Lower lobe of right lung (tissue), 2 donors: ENCODE measurements around the gene CAPN10. TPM values are rescaled to one million over a fixed set of nuclear protein-coding genes. Genes with fewer than 3 reads are reported as not detected.

Experiments
- ATAC-seq, 2 donors: fragments of 200-7000 bp; cut with Tn5 transposase; one replicate each; pipeline ENCODE4 v1.9.1; 2020 to 2022; ENCODE audit warnings: mild to moderate bottlenecking in 2 of 2, moderate library complexity in 2 of 2
- DNase-seq: peaks from one replicate; pipeline ENCODE4 v3.0.0-alpha.2; 2020
- H3K27ac ChIP-seq: fragments of 200-600 bp; one replicate; pipeline ENCODE4 v1.8.0; 2022
- H3K27me3 ChIP-seq: fragments of 200-600 bp; one replicate; pipeline ENCODE4 v1.8.0; 2022; ENCODE audit warnings: low read depth
- H3K36me3 ChIP-seq: fragments of 200-600 bp; one replicate; pipeline ENCODE4 v1.8.0; 2022; ENCODE audit warnings: mild to moderate bottlenecking
- H3K4me1 ChIP-seq: fragments of 200-600 bp; one replicate; pipeline ENCODE4 v1.8.0; 2022
- H3K4me3 ChIP-seq: fragments of 200-600 bp; one replicate; pipeline ENCODE4 v1.8.0; 2022; ENCODE audit warnings: mild to moderate bottlenecking
- H3K9me3 ChIP-seq: fragments of 200-600 bp; one replicate; pipeline ENCODE4 v1.8.0; 2022
- intact Hi-C: fragments of 100-400 bp; cut with DNase I; formaldehyde crosslinking; loops from one replicate; pipeline ENCODE4 v1.11.0; 2022
- total RNA-seq: library from RNA; stranded (reverse); fragmentation: NEBNext Ultra II Directional; extraction: Animal tissue kit (Norgen Biotek cat#: 25700); gene quantifications from one replicate; pipeline ENCODE4 v1.2.1, GENCODE V29; 2021
- TF ChIP-seq, protein P1 (sequence below): fragments of 200-600 bp; IDR thresholded peaks from one replicate; pipeline ENCODE4 v1.8.0; 2022; ENCODE audit warnings: antibody characterized with exemption, mild to moderate bottlenecking
- donor health status: DM: no; HTN: yes; CAD: no; lungs with severe emphysema.

CAPN10 gene
- total RNA-seq, 1 donor from 2014 or later = 37.2 TPM

DNA sequence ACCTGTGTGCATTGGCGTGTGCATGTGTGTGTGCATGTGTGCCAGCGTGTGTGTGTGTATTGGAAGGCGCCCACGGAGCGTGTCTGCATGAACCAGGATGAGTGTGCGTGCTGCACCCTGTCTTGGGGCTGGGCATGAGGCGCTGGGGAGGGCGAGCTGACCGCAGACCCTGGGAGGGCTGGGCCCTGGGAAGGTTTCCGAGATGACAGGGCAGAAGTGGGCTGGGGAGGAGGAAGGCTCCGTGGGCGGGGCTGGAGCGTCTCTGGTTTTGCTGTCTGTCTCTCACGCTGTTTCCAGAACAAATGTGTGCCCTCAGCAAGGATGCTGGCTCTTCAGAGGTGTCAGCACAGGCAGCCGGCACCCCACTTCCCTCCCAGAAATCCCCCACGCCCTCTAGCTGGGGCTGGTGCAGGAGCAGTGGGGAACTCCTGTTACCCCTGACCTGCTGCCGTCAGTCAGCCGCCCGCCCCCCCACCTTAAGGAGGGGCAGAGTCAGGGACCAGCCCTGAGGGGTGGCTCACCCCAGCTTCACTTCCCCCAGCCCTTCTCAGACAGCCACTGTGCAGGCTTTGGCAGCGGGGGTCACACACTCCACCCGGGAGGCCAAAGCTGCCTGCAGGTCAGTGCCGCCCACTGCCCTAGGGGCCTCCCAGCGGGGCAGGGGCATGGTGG is 38.6 kb downstream of the CAPN10 start, which contains the start of gene GPR35:
Gene GPR35 (plus strand): TSS at position 531 of the 672 bp plus-strand sequence. CDS start 4,473 bp downstream, outside the sequence.
- peak; percentile 41 to 66 for ATAC-seq
- no peaks in the 10 kb centered on the region for H3K9me3 ChIP-seq
- peak within 1 kb of the TSS; percentile 47 for H3K27ac ChIP-seq
- DNase-seq = peak; percentile 80
- intact Hi-C loops = no loop called here
- TF ChIP-seq, protein P1, sequence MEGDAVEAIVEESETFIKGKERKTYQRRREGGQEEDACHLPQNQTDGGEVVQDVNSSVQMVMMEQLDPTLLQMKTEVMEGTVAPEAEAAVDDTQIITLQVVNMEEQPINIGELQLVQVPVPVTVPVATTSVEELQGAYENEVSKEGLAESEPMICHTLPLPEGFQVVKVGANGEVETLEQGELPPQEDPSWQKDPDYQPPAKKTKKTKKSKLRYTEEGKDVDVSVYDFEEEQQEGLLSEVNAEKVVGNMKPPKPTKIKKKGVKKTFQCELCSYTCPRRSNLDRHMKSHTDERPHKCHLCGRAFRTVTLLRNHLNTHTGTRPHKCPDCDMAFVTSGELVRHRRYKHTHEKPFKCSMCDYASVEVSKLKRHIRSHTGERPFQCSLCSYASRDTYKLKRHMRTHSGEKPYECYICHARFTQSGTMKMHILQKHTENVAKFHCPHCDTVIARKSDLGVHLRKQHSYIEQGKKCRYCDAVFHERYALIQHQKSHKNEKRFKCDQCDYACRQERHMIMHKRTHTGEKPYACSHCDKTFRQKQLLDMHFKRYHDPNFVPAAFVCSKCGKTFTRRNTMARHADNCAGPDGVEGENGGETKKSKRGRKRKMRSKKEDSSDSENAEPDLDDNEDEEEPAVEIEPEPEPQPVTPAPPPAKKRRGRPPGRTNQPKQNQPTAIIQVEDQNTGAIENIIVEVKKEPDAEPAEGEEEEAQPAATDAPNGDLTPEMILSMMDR = no peak
- peaks cover 39% of the 10 kb centered on the region for H3K4me1 ChIP-seq
- H3K36me3 ChIP-seq = no peaks in the 10 kb centered on the region
- no peaks in the 10 kb centered on the region for H3K27me3 ChIP-seq
- no peak within 1 kb of the TSS for H3K4me3 ChIP-seq

DNA sequence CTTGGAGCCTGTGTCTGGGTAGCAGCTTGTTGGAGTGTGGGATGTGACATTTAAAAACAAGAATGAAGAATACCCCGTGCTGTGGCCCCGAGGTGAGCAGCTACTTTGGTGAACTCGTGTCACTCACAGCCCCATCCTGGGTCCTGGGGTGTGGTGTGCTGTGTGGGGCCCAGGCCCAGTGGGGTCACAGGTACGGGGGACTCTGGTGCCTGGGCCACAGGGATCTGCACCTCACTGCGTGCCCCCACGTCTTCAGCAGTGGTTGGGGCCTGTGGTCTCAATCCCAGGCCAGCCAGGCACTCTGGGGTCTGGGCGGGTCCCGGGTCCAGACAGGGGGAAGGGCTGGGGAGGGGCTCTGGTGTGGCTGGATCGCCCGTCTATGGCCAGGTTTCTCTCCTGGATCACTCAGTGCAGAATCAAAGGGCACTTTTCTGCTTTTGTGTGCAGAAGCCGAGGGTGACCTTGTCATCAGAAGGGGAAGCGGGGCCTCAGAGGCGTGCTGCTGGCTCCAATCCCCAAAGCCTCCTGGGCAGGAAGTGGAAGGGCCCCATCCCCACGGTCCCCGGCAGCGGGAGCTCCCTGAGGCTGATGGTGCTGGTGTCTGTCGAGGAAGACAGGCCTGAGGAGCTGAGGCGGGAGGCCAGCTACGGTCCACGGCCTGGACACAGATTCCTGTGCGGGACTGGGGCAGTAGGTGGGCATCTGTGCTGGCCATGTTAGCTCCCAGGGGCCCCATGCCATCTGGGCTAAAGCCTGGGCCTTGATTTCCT is 40.2 kb downstream of the CAPN10 start:
- peak; percentile 67 for DNase-seq
- peak overlapping the region; percentile 49 for H3K27ac ChIP-seq
- no peaks in the 10 kb centered on the region for H3K9me3 ChIP-seq
- no peaks in the 10 kb centered on the region for H3K27me3 ChIP-seq
- peaks cover 24% of the 10 kb centered on the region for H3K4me1 ChIP-seq
- no peak overlapping the region for H3K4me3 ChIP-seq
- ATAC-seq = peak in 1 of 2 donors; percentile 37
- intact Hi-C loops = no loop called here
- TF ChIP-seq, protein P1 = no peak
- no peaks in the 10 kb centered on the region for H3K36me3 ChIP-seq

DNA sequence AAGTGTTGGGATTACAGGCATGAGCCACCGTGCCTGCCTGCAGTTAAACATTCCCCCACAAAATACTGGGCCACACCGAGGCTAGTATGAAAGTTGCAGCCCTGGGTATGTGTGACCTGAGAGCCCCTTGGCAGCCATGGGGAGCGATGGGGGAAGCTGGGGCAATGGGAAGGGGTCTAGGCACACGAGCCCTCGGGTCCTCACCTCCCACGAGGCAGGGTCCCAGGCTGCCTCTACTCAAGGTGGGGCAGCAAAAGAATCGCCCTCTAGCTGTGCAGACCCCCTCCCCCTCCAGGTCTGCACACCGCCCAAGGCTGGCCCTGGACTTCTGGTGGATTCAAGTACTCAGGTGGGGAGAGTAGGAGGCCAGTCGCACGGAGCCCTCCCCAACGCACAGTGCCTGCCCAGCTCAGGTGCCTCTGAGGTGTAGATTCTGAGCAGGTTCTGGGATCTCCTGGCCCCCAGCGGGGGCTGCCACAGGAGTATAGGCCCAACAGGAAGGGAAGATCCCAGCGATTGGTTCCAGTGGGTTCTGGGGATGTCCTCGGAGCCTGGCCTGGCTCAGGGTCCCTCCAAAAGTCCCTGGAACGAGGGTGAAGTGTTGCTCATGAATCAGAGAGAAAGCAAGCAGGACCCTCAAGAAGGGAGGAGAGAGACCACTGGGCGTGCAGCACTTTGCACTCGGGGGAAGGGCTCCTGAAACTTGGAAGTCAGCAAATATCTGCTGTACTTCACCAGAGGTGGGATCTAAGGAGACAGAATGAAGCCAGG is 41.4 kb downstream of the CAPN10 start:
- DNase-seq (no peak), ATAC-seq (no peak)
- Histone ChIP-seq H3K9me3 (no peaks in the 10 kb centered on the region), H3K4me1 (peaks cover 20% of the 10 kb centered on the region), H3K36me3 (no peaks in the 10 kb centered on the region), H3K4me3 (no peak overlapping the region), H3K27me3 (no peaks in the 10 kb centered on the region), H3K27ac (no peak overlapping the region)
- intact Hi-C loops = no loop called here
- TF ChIP-seq, protein P1 = no peak

DNA sequence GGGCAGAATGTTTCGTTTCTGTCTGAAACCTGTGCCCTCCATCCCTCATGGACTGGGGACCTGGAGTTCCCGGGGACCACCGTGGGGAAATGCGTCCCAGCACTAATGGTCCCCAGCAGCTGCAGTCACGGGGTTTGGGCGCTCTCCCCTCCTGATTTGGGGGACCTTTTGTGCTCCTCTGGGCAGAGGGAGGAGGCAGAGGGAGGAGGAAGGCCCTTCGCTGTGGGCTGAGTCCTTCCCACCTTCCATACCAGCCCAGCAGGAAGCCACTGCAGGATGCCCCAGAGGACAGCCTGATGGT is 41.9 kb downstream of the CAPN10 start:
- TF ChIP-seq, protein P1 = no peak
- no peak for ATAC-seq
- Histone ChIP-seq H3K4me3 (no peak overlapping the region), H3K27me3 (no peaks in the 10 kb centered on the region), H3K4me1 (peaks cover 20% of the 10 kb centered on the region), H3K9me3 (no peaks in the 10 kb centered on the region), H3K27ac (no peak overlapping the region), H3K36me3 (no peaks in the 10 kb centered on the region)
- intact Hi-C loops = no loop called here
- DNase-seq = no peak

DNA sequence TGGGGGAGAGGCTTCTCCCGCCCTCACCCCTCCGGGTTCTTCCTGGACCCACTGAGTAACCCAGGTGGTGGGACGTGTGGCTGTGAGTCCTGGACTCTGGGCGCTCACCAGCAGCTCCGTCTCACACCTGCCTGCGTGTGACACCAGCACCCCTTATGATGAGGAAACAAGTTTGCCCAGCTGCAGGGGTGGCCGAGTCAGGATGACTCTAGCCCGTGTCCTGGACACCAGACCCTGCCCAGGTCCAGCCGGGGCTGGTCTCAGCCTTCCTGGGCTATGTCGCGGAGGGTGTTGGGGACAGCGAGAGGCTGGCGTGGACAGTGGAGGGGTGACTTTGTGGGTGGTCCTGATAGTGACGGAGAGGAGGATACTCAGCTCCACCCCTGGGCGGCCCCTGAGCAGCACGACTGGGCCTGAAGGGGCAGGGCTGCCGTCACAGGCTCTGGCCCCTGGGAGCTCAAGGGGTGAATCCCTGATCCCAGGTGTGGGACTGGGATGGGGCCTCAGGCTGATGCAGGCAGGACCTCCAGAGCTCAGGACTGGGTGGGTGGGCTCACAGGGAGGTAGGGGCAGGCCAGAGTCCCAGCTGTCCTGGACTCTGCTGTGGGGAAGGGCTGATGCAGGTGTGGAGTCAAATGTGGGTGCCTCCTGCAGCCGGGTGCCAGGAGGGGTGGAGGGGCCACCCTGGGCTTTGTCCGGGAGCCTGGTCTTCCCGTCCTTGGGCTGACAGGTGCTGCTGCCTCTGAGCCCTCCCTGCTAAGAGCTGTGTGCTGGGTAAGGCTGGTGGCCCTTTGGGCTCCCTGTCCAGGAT is 42.5 kb downstream of the CAPN10 start:
- no peak for ATAC-seq
- intact Hi-C loops = no loop called here
- no peak overlapping the region for H3K27ac ChIP-seq
- peaks cover 20% of the 10 kb centered on the region for H3K4me1 ChIP-seq
- H3K27me3 ChIP-seq = no peaks in the 10 kb centered on the region
- no peaks in the 10 kb centered on the region for H3K36me3 ChIP-seq
- peaks cover 4% of the 10 kb centered on the region for H3K9me3 ChIP-seq
- TF ChIP-seq, protein P1 = no peak
- H3K4me3 ChIP-seq = no peak overlapping the region
- DNase-seq = peak; percentile 41
